Upper lobe of left lung (tissue), 4 donors: ENCODE data around the gene PPM1A.

Experiments used
- CTCF ChIP-seq, 6 experiments: fragments of 450-650 bp in 4 of 6; fragments of 200-600 bp in 2 of 6; sonication (generic) in 2 of 6; IDR thresholded peaks; one replicate each; pipeline ENCODE4 v1.5.1; 2016 to 2019; ENCODE audit warnings: antibody characterized with exemption in 6 of 6
- EP300 ChIP-seq, 4 donors: sonication (generic); formaldehyde crosslinking; IDR thresholded peaks; one replicate each; pipeline ENCODE4 v1.5.1; 2017; ENCODE audit warnings: antibody characterized with exemption in 4 of 4, control low read depth in 2 of 4
- POLR2A ChIP-seq, 4 donors: fragments of 450-650 bp; IDR thresholded peaks; one replicate each; pipeline ENCODE4 v1.5.1; 2016 to 2017; ENCODE audit warnings: antibody characterized with exemption in 4 of 4, mild to moderate bottlenecking in 2 of 4
- POLR2AphosphoS5 ChIP-seq, 2 donors: sonication (generic); formaldehyde crosslinking; IDR thresholded peaks; one replicate each; pipeline ENCODE4 v1.5.1; 2017; ENCODE audit warnings: antibody characterized with exemption in 2 of 2

DNA sequence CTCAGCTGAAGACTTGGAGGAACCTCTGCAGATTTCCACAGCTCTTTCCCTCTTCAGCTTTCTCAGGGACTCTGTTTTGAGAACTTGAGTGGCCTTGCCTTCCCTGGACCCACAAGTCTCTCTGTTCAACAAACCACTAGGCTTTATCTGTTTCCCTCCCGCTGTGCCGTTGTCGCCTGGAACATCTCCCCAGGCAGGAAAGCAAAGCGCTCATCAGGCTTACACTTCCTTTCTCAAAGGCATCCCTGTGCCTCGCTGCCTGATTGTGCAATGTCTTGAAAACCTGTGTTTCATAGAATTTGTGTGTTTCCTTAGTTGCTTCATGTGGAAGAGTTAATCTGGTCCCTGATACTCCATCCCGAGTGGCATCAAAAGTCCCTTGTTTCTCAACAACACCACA is 64.1 kb downstream of the PPM1A start:
- TF ChIP-seq CTCF (IDR thresholded peaks at IDR 0.05) (no peak), EP300 (IDR thresholded peaks at IDR 0.05) (no peak), POLR2A (IDR thresholded peaks at IDR 0.05) (no peak), POLR2AphosphoS5 (IDR thresholded peaks at IDR 0.05) (no peak)
